Tibial nerve (tissue), 4 donors: Measurements from ENCODE around the gene CLMP.

Experiments
- EP300 ChIP-seq, 2 donors: sonication (generic); formaldehyde crosslinking; IDR thresholded peaks; one replicate each; pipeline ENCODE4 v1.6.1; 2017; ENCODE audit warnings: antibody characterized with exemption in 2 of 2, mild to moderate bottlenecking in 1 of 2
- POLR2A ChIP-seq, 2 donors: fragments of 450-650 bp; IDR thresholded peaks; one replicate each; pipeline ENCODE4 v1.6.1; 2017; ENCODE audit warnings: antibody characterized with exemption in 2 of 2, mild to moderate bottlenecking in 2 of 2, moderate library complexity in 2 of 2
- TF ChIP-seq, protein P1 (sequence below), 5 experiments: fragments of 200-600 bp in 3 of 5; fragments of 450-650 bp in 2 of 5; sonication (generic) in 3 of 5; IDR thresholded peaks; one replicate each; pipeline ENCODE4 v1.5.1; 2016 to 2019; ENCODE audit warnings: antibody characterized with exemption in 5 of 5, mild to moderate bottlenecking in 3 of 5, moderate library complexity in 2 of 5

DNA sequence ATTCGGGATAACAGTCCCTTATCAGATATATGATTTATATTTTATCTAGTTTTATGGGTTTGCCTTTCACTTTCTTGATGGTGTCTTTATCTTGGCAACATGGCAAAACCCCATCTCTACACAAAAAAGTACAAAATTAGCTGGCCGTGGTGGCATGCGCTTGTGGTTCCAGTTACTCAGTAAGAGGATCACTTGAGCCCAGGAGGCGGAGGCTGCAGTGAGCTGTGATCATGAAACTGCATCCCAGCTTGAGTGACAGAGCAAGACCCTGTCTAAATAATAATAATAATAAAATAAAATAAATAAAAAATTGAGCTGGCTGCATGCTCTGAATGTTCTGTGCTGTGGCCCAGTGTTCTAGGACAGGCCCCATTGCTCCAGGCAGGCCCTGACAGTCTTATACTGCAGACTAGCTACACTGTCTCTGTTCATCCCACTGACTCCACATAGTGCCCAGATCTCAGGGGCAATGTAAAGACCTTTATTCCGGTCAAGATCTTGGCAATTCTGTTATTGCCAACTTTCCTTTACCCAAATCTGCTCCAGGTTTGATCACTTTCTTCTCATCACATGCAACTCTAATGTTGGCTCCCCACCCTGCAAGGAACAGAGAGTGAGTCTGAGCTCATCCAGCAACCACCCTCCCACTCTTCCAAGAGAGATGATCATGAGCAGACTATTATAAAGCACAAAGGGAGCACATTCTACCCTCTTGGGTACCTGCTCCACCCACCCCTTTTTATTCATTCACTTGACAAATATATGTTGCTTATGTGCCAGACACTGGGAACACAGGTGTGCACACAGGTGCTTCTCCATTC lies 141.9 kb downstream of the CLMP start:
- TF ChIP-seq, protein P1, sequence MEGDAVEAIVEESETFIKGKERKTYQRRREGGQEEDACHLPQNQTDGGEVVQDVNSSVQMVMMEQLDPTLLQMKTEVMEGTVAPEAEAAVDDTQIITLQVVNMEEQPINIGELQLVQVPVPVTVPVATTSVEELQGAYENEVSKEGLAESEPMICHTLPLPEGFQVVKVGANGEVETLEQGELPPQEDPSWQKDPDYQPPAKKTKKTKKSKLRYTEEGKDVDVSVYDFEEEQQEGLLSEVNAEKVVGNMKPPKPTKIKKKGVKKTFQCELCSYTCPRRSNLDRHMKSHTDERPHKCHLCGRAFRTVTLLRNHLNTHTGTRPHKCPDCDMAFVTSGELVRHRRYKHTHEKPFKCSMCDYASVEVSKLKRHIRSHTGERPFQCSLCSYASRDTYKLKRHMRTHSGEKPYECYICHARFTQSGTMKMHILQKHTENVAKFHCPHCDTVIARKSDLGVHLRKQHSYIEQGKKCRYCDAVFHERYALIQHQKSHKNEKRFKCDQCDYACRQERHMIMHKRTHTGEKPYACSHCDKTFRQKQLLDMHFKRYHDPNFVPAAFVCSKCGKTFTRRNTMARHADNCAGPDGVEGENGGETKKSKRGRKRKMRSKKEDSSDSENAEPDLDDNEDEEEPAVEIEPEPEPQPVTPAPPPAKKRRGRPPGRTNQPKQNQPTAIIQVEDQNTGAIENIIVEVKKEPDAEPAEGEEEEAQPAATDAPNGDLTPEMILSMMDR (IDR thresholded peaks at IDR 0.05): no peak
- TF ChIP-seq EP300 (IDR thresholded peaks at IDR 0.05) (no peak), POLR2A (IDR thresholded peaks at IDR 0.05) (no peak)
